Suppressor macrophage treated with lipopolysaccharide for 4 hours (primary cell): ENCODE results near the gene MRPL12.

ENCODE experiments used
- DNase-seq: peaks from one replicate; pipeline ENCODE4 v3.0.0-alpha.2; 2020

Gene MRPL12

GRCh38 chr17:81741594-81742452 is 38.7 kb downstream of the MRPL12 start:
- no peak for DNase-seq
